ENCODE data around the gene LHCGR. TPM values are rescaled to one million over a fixed set of nuclear protein-coding genes. Genes with fewer than 3 reads are reported as not detected.

Gene LHCGR
- polyA plus RNA-seq, 1 of the 3 experiments (the other 2 are of a cell fraction), result not detected

GRCh38 chr2:48779019-48779716, 23.6 kb upstream of the LHCGR start:
- TF ChIP-seq EZH2phosphoT487 (IDR thresholded peaks at IDR 0.05; ENCODE audit: borderline replicate concordance, low read depth) (no peak), GATA2 (CRISPR knock-in tag; IDR thresholded peaks at IDR 0.05) (peak; percentile 42; the same call in 1 of the 2 replicates)
- no peaks in the 10 kb centered on the region for H4K20me1 ChIP-seq (ENCODE audit: insufficient read depth)
- no peaks in the 10 kb centered on the region for H3K9me2 ChIP-seq
- H3K9ac ChIP-seq, result no peak overlapping the region
- 18% methylated on average over 4 of the region's 4 CpGs for WGBS (ENCODE audit: low lambda C conversion rate)
- POLR2A ChIA-PET, result interaction anchor here (0.7 kb wide), 1 partner anchor 1152 kb away, joined by 4 read pairs; no protein-coding TSS in a partner anchor
- peaks cover 0 to 4% of the 10 kb centered on the region in 2 experiments; a peak in 1 of 4 replicates for H3K4me1 ChIP-seq (ENCODE audit: control insufficient read depth in 1 of 2, insufficient read depth in 2 of 2, low read depth in 1 of 2, low read length in 1 of 2)
- H3K36me3 ChIP-seq (replicated peaks in 1 of 2; ENCODE audit: control insufficient read depth in 1 of 2, insufficient read depth in 2 of 2, low read length in 1 of 2), result no peaks in the 10 kb centered on the region
- H2AFZ ChIP-seq (ENCODE audit: low read depth), result no peak overlapping the region
- DNase-seq, result peak; percentile 45
- no peaks in the 10 kb centered on the region for H3K27me3 ChIP-seq (ENCODE audit: insufficient read depth)
- no peak overlapping the region for H3K4me2 ChIP-seq
- CTCF ChIA-PET, result interaction anchor here (0.6 kb wide), 1 partner anchor 140 kb away, joined by 3 read pairs; no protein-coding TSS in a partner anchor
- H3K4me3 ChIP-seq (ENCODE audit: low read depth in 2 of 2, low read length in 1 of 2), result no peak overlapping the region
- H3K79me2 ChIP-seq (ENCODE audit: insufficient read depth), result no peaks in the 10 kb centered on the region
- H3K27ac ChIP-seq (ENCODE audit: low read depth in 2 of 2, low read length in 1 of 2), result no peak overlapping the region
- H3F3A ChIP-seq (replicated peaks; ENCODE audit: insufficient read depth), result no peaks in the 10 kb centered on the region
- no peaks in the 10 kb centered on the region for H3K9me3 ChIP-seq

GRCh38 chr2:48774251-48774650, 18.7 kb upstream of the LHCGR start:
- TF ChIP-seq ZBTB33 (IDR thresholded peaks at IDR 0.05; ENCODE audit: borderline replicate concordance, low read depth), result no peak
- TF ChIP-seq RCOR1 (IDR thresholded peaks at IDR 0.05; ENCODE audit: low read length), result no peak
- TF ChIP-seq POLR2AphosphoS5 (IDR thresholded peaks at IDR 0.05; ENCODE audit: low read depth, low read length), result no peak
- TF ChIP-seq SIN3A (IDR thresholded peaks at IDR 0.05; ENCODE audit: borderline replicate concordance, low read depth, low read length), result no peak
- no peak for TF ChIP-seq FOXJ3 (CRISPR knock-in tag; IDR thresholded peaks at IDR 0.05)
- no peak for TF ChIP-seq YY1 (IDR thresholded peaks at IDR 0.05; ENCODE audit: low read depth)
- no peak for TF ChIP-seq FOSL2 (IDR thresholded peaks at IDR 0.05; ENCODE audit: borderline replicate concordance, low read depth)
- TF ChIP-seq MEF2A (IDR thresholded peaks at IDR 0.05; ENCODE audit: borderline replicate concordance, low read depth), result no peak
- TF ChIP-seq RXRA (IDR thresholded peaks at IDR 0.05; ENCODE audit: borderline replicate concordance, low read depth), result no peak
- no peak for TF ChIP-seq ELF1 (IDR thresholded peaks at IDR 0.05)
- no peak for TF ChIP-seq FOXM1 (IDR thresholded peaks at IDR 0.05; ENCODE audit: low read depth)
- no peak for TF ChIP-seq GABPA (IDR thresholded peaks at IDR 0.05; ENCODE audit: low read depth)
- peaks cover 0 to 4% of the 10 kb centered on the region in 2 experiments; a peak in 1 of 4 replicates for H3K4me1 ChIP-seq (ENCODE audit: control insufficient read depth in 1 of 2, insufficient read depth in 2 of 2, low read depth in 1 of 2, low read length in 1 of 2)
- no peak overlapping the region for H2AFZ ChIP-seq (ENCODE audit: low read depth)
- no peaks in the 10 kb centered on the region for H3K27me3 ChIP-seq (ENCODE audit: insufficient read depth)
- 15% methylated on average over 1 of the region's 1 CpG for WGBS (ENCODE audit: low lambda C conversion rate)
- no peaks in the 10 kb centered on the region for H4K20me1 ChIP-seq (ENCODE audit: insufficient read depth)
- H3K79me2 ChIP-seq (ENCODE audit: insufficient read depth), result no peaks in the 10 kb centered on the region
- H3K27ac ChIP-seq (ENCODE audit: low read depth in 2 of 2, low read length in 1 of 2), result no peak overlapping the region
- H3K9ac ChIP-seq, result no peak overlapping the region
- no peaks in the 10 kb centered on the region for H3F3A ChIP-seq (replicated peaks; ENCODE audit: insufficient read depth)
- no peak for DNase-seq
- ChIA-PET POLR2A (no interaction called here), CTCF (interaction anchor here (0.6 kb wide), 1 partner anchor 134 kb away, joined by 3 read pairs; no protein-coding TSS in a partner anchor)
- H3K9me3 ChIP-seq, result no peaks in the 10 kb centered on the region
- no peaks in the 10 kb centered on the region for H3K36me3 ChIP-seq (replicated peaks in 1 of 2; ENCODE audit: control insufficient read depth in 1 of 2, insufficient read depth in 2 of 2, low read length in 1 of 2)
- no peak overlapping the region for H3K4me3 ChIP-seq (ENCODE audit: low read depth in 2 of 2, low read length in 1 of 2)
- H3K4me2 ChIP-seq, result no peak overlapping the region
- H3K9me2 ChIP-seq, result no peaks in the 10 kb centered on the region
